Measurements from ENCODE around the gene RELB. TPM values are rescaled to one million over a fixed set of nuclear protein-coding genes. Genes with fewer than 3 reads are reported as not detected.
"Not testable (repeated sequence)": the region's sequence is repeated elsewhere in the genome, so short reads cannot be mapped to it uniquely, and the experiment has no call there.

RELB gene
- total RNA-seq, 4 donors from 2014 or later: 4.0 to 9.2 (median 6.0) TPM

DNA sequence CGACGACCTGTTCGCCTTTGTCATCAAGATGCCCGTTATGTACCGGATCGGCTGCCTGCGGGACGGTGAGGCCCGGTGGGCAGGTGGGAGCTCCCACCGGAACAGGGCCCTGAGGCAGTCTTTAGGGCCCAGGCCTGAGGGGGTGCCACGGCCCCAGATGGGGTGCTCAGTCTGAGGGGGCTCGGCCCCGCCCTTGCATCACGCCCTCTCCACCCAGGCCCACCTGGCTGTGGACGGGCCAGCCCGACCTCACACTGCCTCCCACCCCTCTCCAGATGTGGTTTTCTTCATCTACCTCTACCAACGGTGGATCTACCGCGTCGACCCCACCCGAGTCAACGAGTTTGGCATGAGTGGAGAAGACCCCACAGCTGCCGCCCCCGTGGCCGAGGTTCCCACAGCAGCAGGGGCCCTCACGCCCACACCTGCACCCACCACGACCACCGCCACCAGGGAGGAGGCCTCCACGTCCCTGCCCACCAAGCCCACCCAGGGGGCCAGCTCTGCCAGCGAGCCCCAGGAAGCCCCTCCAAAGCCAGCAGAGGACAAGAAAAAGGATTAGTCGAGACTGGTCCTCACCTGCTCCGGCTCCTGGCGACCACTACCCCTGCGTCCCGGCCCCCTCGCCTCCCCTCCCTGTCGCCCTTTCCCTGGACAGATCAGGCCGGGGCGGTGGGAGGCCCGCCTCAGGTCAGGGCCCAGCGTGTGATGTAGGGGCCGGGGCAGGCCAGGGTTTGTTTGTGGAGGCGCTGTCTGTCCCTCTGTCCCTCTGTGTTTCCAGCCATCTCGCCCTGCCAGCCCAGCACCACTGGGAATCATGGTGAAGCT, 8.7 kb upstream of the RELB start:
- ATAC-seq: no peak
- no peak overlapping the region for H3K4me3 ChIP-seq
- TF ChIP-seq POLR2A (IDR thresholded peaks at IDR 0.05) (no peak), POLR2AphosphoS5 (IDR thresholded peaks at IDR 0.05) (no peak), EP300 (IDR thresholded peaks at IDR 0.05) (no peak)
- TF ChIP-seq, protein P1, sequence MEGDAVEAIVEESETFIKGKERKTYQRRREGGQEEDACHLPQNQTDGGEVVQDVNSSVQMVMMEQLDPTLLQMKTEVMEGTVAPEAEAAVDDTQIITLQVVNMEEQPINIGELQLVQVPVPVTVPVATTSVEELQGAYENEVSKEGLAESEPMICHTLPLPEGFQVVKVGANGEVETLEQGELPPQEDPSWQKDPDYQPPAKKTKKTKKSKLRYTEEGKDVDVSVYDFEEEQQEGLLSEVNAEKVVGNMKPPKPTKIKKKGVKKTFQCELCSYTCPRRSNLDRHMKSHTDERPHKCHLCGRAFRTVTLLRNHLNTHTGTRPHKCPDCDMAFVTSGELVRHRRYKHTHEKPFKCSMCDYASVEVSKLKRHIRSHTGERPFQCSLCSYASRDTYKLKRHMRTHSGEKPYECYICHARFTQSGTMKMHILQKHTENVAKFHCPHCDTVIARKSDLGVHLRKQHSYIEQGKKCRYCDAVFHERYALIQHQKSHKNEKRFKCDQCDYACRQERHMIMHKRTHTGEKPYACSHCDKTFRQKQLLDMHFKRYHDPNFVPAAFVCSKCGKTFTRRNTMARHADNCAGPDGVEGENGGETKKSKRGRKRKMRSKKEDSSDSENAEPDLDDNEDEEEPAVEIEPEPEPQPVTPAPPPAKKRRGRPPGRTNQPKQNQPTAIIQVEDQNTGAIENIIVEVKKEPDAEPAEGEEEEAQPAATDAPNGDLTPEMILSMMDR (IDR thresholded peaks at IDR 0.05): no peak
- no peaks in the 10 kb centered on the region for H3K27me3 ChIP-seq
- H3K9me3 ChIP-seq: no peaks in the 10 kb centered on the region
- no peak overlapping the region for H3K27ac ChIP-seq
- peaks cover 0 to 5% (median 0%) of the 10 kb centered on the region in 3 donors for H3K4me1 ChIP-seq
- peaks cover 0 to 67% of the 10 kb centered on the region in 2 donors for H3K36me3 ChIP-seq
- WGBS, 2 donors (ENCODE audit: low coverage in 1 of 2): 97% methylated on average over 12 of the region's 44 CpGs; no CpG with 5 or more reads in 1 of the 2 donors

DNA sequence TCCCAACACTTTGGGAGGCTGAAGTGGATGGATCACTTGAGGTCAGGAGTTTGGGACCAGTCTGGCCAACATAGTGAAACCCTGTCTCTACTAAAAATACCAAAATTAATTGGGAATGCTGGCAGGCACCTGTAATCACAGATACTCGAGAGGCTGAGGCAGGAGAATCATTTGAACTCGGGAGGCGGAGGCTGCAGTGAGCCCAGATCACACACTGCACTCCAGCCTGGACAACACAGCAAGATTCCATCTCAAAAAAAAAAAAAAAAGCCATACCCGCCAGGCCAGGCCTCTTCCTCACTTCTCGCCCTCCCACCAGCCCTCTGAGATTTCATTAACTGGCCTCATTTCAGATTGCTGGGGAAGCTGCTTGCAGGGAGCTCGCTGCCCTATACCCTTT, 7.7 kb upstream of the RELB start:
- H3K4me1 ChIP-seq: peaks cover 0 to 5% (median 0%) of the 10 kb centered on the region in 3 donors
- H3K27me3 ChIP-seq: no peaks in the 10 kb centered on the region
- no peak overlapping the region for H3K27ac ChIP-seq
- H3K36me3 ChIP-seq: peaks cover 0 to 57% of the 10 kb centered on the region in 2 donors
- H3K9me3 ChIP-seq: no peaks in the 10 kb centered on the region
- WGBS, 2 donors (ENCODE audit: low coverage in 1 of 2): 79 to 83% methylated on average over 3 to 6 of the region's 6 CpGs
- no peak for TF ChIP-seq POLR2A (IDR thresholded peaks at IDR 0.05)
- TF ChIP-seq, protein P1 (IDR thresholded peaks at IDR 0.05): no peak
- no peak for TF ChIP-seq EP300 (IDR thresholded peaks at IDR 0.05)
- TF ChIP-seq POLR2AphosphoS5 (IDR thresholded peaks at IDR 0.05): no peak
- no peak overlapping the region for H3K4me3 ChIP-seq
- no peak for ATAC-seq

DNA sequence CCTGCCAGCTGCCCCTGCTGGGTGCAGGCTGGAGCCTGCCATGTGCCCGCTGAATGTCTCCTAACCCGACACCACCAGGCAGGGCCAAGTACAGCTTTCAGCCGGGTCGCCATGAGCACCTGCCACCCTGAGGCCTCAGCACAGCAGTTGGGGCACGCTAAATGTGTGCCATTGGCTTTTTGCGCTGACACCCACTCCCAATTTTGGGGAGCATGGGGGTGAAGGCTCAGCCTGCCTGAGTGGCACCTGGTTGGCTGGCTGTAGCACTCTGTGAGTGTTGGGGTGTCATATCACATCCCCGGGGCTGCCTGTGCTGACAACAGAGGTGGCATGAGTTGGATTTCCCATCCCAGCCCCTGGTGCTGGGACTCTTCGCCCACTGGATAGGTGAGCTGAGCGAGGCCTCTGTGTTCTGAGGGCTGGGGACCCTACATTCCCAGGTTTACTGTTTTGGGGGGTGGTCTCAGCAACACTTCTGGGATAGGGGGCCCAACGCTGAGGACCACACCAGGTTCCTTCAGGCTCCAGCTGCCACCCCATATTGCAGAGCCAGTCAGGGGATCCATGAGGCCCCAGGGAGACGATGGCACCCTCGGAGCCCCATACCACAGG, 7.2 kb upstream of the RELB start:
- no peaks in the 10 kb centered on the region for H3K9me3 ChIP-seq
- H3K4me1 ChIP-seq: peaks cover 0 to 1% (median 0%) of the 10 kb centered on the region in 3 donors
- peaks cover 0 to 52% of the 10 kb centered on the region in 2 donors for H3K36me3 ChIP-seq
- TF ChIP-seq, protein P1 (IDR thresholded peaks at IDR 0.05): no peak
- TF ChIP-seq POLR2AphosphoS5 (IDR thresholded peaks at IDR 0.05) (no peak), EP300 (IDR thresholded peaks at IDR 0.05) (no peak), POLR2A (IDR thresholded peaks at IDR 0.05) (no peak)
- no peak for ATAC-seq
- no peak overlapping the region for H3K4me3 ChIP-seq
- H3K27ac ChIP-seq: no peak overlapping the region
- H3K27me3 ChIP-seq: no peaks in the 10 kb centered on the region
- WGBS, 2 donors (ENCODE audit: low coverage in 1 of 2): 83% methylated on average over 1 of the region's 12 CpGs; no CpG with 5 or more reads in 1 of the 2 donors

DNA sequence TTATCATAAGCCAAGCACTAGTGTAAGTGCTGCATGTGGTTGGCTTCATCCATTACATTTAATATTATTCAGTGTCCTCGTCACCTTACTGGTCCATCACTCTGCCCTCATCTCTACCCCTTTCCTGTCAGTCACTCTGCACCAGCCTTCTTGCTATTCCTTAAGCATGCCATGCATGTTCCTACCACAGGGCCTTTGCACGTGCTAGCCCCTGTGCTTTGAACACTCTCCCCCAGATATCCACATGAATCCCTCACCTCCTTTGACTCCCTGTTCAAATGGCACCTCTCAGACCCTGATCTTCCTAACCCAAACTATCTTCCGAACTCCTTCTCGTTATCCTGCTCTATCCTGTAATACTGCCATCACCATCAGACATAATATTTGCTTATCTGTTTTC, 3.2 kb upstream of the RELB start:
- no peak for TF ChIP-seq EP300 (IDR thresholded peaks at IDR 0.05)
- no peak for TF ChIP-seq POLR2A (IDR thresholded peaks at IDR 0.05)
- TF ChIP-seq, protein P1 (IDR thresholded peaks at IDR 0.05): no peak
- no peak for TF ChIP-seq POLR2AphosphoS5 (IDR thresholded peaks at IDR 0.05)
- 81 to 86% methylated on average over 4 of the region's 4 CpGs for WGBS, 2 donors (ENCODE audit: low coverage in 1 of 2)
- no peak overlapping the region for H3K4me3 ChIP-seq
- no peak overlapping the region for H3K27ac ChIP-seq
- ATAC-seq: no peak
- no peaks in the 10 kb centered on the region for H3K27me3 ChIP-seq
- H3K9me3 ChIP-seq: no peaks in the 10 kb centered on the region
- peaks cover 0 to 12% of the 10 kb centered on the region in 2 donors for H3K36me3 ChIP-seq
- peaks cover 0 to 16% (median 0%) of the 10 kb centered on the region in 3 donors for H3K4me1 ChIP-seq

DNA sequence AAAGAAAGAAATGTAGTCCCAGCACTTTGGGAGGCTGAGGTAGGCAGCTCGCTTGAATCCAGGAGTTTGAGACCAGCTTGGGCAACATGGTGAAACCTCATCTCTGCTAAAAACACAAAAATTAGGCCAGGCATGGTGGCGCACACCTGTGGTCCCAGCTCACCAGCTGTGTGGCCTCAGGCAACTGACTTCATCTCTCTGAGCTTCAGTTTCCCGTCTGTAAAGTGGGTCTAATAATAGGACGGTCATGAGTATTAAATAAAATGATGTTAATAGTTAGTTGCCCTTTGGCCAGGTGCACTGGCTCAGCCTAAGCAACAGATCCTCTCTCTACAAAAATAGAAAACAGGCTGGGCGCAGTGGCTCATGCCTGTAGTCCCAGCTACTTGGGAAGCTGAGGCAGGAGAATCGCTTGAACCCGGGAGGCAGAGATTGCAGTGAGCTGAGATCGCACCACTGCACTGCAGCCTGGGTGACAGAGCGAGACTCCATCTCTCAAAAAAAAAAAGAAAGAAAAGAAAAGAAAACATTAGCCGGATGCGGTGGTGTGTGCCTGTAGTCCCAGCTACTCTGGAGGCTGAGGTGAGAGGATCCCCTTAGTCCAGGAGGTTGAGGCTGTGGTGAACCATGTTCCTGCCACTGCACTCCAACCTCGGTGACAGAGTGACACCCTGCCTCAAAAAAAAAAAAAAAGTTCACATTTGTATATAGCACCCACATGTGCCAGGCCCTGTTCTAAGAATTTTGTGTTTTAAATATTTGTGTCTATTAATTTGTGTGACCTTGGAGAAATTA, 1.9 kb upstream of the RELB start:
- H3K27me3 ChIP-seq, ATAC-seq, H3K27ac ChIP-seq, H3K9me3 ChIP-seq, H3K4me3 ChIP-seq, H3K36me3 ChIP-seq: not testable (repeated sequence)
- WGBS, 2 donors (ENCODE audit: low coverage in 1 of 2): 53 to 61% methylated on average over 6 to 10 of the region's 12 CpGs
- peaks cover 0 to 16% (median 0%) of the 10 kb centered on the region in 3 donors for H3K4me1 ChIP-seq

DNA sequence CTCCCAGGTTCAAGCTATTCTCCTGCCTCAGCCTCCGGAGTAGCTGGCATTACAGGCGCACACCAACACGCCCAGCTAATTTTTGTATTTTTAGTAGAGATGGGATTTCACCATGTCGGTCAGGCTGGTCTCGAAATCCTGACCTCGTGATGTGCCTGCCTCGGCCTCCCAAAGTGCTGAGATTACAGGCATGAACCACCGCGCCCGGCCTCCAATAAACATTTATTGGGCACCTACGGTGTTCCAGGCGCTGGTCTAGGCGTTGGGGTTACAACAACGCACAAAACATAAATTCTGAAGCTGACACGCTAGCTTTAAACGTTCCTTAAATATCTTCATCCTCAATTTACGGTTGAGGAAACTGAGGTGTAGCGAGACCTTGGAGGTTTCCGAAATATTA, 599 bp upstream of the RELB start:
- WGBS, 2 donors (ENCODE audit: low coverage in 1 of 2): 54 to 67% methylated on average over 1 to 19 of the region's 19 CpGs
- peaks cover 0 to 11% of the 10 kb centered on the region in 2 donors for H3K36me3 ChIP-seq
- H3K4me1 ChIP-seq: peaks cover 0 to 16% (median 0%) of the 10 kb centered on the region in 3 donors
- peak overlapping the region; percentile 4 to 89 for H3K4me3 ChIP-seq
- peak overlapping the region in 3 of 4 donors; percentile 100 for H3K27ac ChIP-seq
- H3K27me3 ChIP-seq, H3K9me3 ChIP-seq, ATAC-seq: not testable (repeated sequence)

Measured in gastroesophageal sphincter (tissue), 4 donors.